GM19438 (cell line): ENCODE data around the gene NBAS.
"Not testable (repeated sequence)": the region's sequence is repeated elsewhere in the genome, so short reads cannot be mapped to it uniquely, and the experiment has no call there.

Experiments used
- ATAC-seq: cut with Tn5 transposase; IDR thresholded peaks from one replicate; pipeline ENCODE4 v1.9.1; 2021; ENCODE audit warnings: low read depth; ENCODE audit not compliant: unreplicated experiment

NBAS gene

DNA sequence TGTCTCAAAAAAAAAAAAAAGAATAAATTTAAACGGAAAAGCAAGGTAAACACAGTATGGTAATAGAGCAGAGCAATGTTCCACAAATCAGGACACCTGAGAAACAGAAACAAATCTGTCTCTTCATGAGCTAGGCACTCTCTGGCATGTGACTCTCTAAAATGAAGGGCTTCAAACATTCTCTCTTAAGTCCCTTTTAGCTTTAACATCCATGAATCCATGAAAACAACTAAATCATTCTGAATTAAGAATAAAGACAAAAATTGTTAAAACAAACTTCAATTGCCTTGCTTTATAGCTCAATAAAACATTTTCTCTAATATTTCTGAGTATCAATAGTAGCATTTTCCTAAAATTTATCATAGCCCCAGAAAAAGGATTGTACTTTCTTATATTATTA, 132.1 kb downstream of the NBAS start:
- no peak for ATAC-seq

DNA sequence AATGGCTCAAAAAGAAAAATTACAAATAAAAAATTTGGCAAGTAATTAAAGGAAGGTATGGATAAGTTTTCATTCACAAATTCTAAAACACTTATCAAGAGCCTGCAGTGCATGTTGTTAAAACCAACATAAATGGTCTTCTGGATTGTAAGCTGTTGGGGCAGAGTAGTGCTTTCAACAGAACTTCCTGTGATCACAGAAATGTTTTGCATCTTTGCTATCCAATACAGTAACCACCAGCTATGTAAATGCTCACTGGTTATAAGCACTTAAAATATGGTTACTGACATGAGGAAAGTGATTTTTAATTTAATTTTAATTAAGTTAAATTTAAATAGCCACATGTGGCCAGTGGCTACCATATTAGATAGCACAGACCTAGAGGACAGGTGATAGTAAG, 133.1 kb downstream of the NBAS start:
- no peak for ATAC-seq

DNA sequence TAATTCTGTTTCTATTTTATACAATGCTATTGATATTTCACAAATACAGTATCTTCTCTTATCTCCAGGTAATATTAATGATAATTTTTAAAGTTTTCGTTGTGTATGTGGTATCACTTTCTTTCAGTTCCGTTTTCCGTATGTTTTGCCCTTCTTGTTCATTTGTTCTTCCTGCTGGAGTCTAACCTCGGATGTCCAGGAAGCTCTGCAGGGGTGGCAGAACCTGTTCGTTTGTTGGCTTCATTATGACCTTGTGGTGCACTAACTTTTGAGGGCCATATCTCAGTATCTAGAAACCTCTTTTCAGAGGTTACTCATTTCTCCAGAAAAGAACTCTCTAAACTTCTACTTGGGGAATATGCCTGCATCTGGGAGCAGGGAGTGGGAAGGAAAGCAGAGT, 134.5 kb downstream of the NBAS start:
- ATAC-seq, result no peak

DNA sequence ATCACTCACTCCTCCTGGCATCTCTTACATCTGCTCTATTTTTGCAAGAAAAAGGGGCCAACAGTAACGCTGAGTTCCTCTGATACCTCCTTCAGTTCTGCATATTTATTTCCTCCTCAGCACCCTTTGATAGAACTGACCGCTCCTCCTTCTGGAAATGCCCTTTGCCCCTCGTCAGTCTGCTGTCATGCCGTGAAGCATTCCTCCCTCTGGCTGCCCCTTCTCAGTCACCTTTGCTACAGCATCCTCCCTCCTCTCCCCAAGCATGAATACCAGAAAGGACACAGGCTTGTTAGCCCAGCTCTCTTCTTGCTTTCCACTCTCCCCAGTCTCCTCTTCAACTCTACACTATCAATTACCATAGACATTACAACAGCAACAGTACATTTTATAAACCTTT, 135.4 kb downstream of the NBAS start:
- no peak for ATAC-seq

DNA sequence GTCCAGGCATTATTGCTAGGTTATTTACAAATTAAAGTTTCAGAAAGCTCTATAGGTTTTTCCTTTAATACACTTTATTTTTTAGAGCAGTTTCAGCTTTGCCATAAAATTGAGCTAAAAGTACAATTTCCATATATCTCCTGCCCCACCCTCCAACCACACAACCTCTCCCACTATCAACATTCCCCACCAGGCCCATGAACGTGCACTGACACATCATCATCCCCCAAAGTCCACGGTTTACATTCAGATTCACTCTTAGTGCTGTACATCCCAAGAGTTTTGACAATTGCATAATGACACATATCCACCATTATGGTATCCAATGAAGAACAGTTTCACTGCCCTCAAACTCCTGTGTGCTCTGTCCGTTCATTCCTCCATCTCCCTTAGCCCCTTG, 139.4 kb downstream of the NBAS start:
- ATAC-seq, result no peak

DNA sequence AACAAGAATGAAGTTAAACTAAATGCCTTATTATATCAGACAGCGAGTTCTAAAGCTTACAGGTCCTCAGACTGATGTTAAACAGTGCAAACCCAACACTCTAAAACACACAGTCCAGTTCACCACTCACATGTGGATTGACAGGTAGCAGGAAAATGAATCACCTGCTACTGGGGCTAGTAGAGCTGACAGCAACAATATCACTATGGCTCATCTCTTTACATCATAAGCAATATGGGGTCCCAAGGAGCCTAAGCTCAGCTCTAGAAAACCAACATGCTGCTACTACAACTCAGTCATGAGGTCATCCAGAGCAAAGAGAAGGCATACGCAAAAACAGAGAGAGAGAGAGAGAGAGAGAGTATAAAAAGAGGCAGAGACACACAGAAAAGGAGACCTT, 145.4 kb downstream of the NBAS start:
- no peak for ATAC-seq

DNA sequence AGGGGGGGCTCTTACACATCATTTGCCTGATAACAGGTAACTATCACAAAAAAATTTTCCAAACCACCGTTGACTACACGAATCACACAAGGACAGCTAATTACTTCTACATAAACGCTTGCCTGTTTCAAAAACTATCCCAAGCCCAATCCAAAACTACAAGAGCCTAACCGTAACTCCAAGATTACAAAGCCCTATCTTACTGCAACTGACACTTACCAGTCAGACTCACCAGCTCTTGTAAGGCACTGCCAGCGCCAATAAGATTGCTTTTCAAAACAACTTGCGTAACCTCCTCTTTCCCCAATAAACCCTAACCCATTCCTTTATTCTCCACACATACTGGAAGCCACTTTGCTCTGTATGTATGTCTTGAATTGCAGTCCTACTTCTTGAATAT, 148.4 kb downstream of the NBAS start:
- ATAC-seq, result no peak

DNA sequence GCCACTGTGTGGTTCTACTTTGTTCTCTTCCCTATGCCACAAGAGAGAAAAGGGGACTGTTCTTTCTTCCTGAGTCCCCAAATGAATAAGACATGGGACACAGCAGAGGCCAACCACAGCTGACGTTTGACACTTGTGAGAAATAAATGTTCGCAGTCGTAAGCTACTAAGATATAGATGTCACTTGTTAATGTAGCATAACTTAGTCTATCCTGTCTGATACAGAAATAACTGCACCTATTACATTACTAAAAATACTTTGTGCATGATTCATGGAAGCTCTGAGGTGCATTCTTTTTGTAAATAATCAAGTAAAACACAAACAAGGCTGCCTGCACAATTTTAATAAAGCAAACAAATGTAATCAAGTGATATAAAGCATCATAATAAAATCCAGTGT, 148.8 kb downstream of the NBAS start:
- ATAC-seq, result no peak

DNA sequence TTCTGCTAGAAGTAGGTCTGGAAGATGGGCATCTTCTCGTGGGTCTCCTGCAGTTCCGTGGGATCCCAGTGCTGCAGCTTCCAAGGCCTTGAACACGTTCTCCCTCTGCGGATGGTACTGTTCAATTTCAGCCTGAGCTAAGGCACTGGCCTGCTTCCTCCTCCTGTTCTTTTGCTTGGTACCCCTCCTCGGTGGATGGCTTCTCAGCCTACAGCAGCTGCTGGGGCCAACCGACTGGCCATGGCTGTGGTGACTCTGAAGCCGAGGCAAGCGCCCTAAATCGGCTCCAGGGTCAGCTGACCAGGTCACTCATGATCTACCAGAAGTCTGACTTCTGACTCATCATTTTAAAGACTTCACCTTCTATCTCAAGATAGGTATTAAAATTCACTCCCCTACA, 150.2 kb downstream of the NBAS start:
- ATAC-seq, result no peak

DNA sequence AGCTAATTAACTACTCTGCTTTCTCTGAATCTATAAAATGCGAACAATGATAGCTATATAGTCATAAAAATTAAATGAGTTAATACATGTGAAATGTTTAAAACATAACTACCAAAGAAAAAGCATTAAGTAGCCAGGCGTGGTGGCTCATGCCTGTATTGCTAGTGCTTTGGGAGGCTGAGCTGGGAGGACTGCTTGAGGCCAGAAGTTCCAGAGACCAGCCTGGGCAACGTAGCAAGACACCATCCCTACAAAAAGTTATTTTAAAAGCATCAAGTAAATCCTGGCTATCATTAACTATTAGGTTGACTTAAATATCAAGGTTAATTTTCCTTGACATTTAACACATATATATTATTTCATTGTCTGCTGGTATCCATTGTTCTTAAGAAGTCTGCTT, 152.4 kb downstream of the NBAS start:
- ATAC-seq, result no peak

DNA sequence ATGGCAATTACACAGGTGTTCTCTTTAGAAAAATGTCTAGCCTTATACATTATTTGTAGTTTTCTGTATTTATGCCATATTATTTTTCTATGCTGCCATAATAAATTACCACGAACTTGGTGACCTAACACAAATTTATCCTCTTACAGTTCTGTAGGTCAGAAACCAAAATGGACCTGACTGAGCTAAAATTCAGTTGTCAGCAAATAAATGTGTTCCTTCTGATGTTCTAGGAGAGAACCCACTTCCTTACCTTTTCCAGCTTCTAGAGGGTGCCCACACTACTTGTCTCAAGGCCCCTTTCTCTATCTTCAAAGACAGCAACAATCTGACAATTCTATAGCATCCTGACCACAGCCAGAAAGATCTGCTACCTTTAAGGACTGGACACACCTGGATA, 153.5 kb downstream of the NBAS start:
- ATAC-seq, result no peak

DNA sequence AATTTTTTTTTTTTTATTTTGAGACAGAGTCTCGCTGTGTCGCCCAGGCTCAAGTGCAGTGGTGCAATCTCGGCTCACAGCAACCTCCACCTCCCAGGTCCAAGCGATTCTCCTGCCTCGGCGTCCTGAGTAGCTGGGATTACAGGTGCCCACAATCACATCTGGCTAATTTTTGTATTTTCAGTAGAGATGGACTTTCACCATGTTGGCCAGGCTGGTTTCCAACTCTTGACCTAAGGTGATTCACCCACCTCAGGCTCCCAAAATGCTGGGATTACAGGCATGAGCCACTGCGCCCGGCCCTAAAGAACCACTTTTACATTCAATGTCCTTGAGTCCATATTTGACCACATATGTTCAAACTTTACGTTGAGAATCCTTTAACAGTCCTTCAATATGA, 156.6 kb downstream of the NBAS start:
- ATAC-seq, result not testable (repeated sequence)

DNA sequence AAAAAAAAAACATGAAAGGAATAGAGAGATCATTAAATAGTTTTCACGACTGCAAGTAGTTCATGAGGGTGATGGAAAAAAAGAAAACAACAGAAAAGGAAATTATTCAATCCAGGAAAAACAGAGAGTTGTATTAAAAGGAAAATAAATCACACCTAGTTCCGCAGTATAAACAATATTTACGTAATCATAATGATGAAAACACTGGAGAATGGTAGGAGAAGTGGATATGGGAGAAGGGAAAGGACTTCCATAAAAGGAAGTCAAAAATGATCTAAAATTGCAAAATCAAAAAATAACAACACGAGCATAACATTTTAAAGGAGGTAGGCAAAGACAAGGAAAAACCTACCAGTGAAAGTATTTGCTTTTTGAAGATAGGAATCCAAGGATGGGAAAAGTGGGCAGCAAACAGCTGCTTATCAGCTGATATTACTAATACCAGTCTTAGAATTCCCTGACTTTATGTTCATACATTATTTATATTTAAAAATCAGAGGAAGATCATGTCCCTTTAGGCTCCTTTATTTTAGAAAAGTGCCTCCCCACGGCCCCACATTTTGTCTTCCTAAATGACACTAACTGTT, 160.8 kb downstream of the NBAS start:
- no peak for ATAC-seq

DNA sequence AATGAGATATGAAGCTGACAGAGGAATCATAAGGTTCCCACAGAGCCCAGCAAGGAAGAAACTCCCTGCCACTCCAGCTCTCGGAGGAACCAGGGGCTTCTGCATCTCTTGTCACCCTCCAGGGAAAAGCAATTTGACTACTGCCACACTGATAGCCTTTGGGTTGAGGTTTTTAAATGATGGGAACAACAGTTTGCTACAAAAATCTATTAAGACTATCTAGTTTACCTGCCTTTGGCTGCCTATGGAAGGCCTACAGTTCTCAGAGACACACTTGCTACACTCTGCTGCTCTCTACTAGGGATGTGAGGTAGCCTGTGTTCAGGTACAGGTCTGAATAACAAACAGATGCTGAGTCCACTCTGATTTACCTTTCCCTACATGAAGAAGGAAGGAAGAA, 161.9 kb downstream of the NBAS start:
- no peak for ATAC-seq

DNA sequence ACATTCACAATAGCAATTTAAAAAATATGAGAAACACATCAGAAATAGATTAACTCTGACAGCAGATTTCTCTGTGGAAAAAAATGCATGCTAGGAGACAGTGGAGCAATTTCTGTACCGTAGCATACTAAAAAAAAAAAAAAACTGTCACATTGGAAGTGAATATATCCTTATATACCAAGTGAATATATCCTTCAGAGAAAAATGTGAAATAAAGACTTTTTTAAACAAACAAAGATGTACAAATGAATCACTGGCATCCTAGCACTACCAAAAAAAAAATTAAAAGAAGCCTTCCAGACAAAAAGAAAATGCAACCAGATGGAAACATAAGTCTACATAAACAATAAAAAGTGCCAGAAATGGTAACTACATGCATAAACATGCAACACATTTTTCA, 169.4 kb downstream of the NBAS start:
- ATAC-seq, result no peak

DNA sequence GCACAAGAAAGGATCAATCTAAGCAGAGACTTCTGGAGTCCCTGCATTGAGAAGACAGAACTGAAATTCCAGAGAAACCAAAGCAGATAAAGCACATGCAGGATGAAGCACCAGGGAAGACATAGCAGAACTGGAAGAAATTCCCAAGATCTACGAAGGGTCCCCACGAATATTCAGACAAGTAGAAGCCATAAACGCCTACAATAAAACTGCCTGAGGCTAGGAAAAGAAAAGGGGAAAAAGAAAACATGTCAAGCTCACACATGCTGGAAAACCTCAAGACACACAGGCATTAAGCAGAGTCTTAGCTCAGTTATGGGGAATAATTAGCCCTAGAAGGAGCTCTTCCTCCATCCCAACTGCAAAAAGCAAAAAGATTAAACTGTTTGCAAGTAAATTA, 171.2 kb downstream of the NBAS start:
- no peak for ATAC-seq

DNA sequence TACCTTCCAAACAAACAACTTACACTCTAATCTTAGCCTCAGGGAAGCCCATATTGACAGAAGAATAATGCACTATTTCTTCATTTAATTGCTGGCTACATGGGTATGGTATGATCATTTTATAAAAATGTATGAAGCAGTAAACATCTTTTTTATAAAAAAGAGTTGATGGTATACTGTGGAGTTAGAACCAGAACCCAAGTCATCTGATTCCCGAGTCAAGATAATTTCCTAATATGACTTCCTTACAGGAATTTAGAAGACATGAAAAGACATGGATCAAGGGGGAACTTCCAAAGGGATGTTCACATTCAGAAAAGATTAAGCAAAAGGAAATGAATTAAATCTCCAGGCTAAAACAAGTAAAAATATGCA, 171.8 kb downstream of the NBAS start:
- no peak for ATAC-seq

DNA sequence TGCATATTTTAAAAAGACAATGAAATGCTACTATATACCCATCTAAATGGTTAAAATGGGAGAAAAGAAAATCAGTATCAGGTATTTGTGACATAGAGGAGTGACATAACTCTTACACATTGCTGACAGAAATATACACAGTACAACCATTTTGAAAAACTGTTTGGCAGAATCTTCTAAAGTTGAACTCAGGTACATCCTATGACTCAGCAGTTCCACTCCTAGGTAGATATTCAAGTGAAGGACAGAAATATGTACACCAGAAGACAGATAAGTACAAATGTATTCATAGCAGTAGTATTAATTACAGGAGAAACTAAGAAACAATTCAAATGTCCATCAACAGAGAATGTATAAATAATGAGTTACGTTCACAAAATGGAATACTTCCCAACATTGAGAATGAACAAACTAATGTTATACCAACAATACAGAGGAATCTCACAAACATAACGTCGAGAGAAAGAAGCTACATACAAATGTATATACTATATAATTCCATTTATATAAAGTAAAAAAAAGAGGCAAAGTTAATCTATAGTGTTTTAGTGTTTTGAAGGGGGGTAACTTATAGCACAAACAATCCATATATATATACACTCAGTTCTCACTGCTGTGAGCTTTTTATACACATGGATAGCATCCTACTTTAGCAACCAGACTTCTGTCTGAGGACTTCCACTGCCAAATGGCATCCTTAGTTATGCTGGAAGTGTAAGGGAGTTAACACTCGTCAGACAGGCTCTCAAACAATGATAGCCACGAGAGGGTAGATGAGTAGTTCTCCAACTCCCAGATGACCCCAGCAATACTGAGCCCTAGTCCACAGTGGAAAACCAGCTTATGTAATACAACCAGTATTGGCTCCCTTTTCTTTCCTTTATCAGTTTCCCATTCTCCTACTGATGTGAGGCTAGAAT, 172.5 kb downstream of the NBAS start:
- no peak for ATAC-seq

DNA sequence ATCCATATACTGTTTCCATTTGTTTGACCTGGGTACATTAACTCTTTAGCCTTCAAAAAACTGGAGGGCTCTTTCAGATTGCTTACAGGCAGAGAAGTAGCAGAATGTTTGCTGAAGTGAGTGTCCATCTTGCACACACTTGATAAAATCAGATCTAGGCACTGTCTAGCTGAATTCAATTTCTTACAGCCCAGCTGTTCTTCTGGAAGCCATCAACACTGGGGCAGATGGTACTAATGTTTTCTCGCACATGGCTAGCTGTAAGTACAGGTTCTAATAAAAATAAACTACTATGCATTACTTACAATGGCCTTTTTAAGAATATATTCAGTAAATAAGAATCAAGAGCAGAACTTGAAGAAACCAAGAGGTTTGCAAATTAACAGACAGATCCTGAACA, 175.9 kb downstream of the NBAS start:
- ATAC-seq, result no peak

DNA sequence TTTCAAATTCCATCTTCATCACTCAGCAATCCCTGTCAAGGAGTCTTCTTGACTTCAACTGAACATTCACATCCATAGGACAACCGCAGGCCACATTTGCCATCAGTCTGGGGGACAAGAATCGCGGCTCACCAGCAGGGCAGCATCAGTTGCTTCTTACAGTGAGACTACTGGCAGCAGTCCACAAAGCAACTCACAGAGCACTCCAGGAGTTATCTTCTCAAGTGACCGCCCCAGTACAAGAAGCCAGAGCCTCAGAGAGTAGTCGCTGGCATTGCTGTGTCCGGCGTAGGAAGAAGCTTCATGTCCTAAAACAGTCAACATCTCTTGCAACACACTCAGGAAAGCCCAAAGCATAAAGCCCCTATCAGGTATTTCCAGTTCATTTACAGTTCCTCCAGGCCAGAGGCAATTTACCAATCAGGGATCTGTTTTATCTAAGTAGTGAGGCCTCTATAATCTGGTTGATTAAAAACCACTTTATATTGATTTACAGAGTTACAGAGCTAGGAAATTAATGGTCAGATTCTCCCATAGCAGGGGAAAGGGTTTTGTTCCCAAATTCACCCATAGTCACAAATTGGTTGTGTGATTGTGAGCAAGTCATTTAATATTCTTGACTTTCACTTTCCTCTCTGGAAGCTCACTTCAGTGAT, 177.3 kb downstream of the NBAS start:
- no peak for ATAC-seq

DNA sequence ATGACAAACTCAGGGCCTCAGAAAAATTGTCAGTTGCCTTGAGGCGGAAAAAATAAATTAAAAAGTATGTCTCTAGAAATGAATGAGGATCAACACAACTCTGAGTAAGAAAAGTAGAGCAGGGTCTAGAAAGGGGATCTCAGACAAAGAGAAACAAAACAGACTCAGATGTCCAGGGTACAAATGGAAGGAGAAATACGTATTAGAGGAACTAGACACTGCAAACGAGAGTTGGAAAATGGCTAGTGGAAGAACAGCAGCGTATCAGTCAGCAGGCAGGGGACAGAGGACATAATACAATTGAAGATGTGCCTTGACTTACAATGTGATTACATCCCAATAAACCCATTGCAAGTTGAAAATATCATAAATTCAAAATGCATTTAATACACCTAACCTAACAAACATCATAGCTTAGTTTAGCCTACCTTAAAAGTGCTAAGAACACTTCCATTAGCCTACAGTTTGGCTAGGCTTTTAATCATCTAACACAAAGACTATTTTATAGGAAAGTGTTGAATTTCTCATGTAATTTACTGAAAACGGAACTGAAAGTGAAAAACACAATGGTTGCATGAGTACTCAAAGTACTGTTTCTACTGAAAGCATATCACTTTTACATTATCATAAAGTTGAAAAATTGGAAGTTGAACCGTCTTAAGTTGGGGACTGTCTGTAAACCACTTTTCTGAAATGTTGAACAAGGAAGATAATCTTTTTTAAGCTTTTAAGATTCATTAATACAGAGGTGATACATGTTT, 182.8 kb downstream of the NBAS start:
- ATAC-seq, result peak; percentile 72
